Kidney epithelial cell (primary cell): ENCODE data around the gene POU2F1. TPM values are rescaled to one million over a fixed set of nuclear protein-coding genes. Genes with fewer than 3 reads are reported as not detected.
A peak's percentile ranks its signal among the peaks of the same experiment; 100 is the strongest.

Source experiments
- DNase-seq: peaks from one replicate; pipeline ENCODE4 v3.0.0-alpha.2; 2010; ENCODE audit warnings: low read depth
- H3K27me3 ChIP-seq: 2 replicates; pipeline ENCODE4 v1.6.0; 2011; ENCODE audit warnings: low read length; ENCODE audit not compliant: control insufficient read depth, insufficient read depth
- H3K36me3 ChIP-seq: 2 replicates; pipeline ENCODE4 v1.5.1; 2011; ENCODE audit warnings: low read length; ENCODE audit not compliant: control insufficient read depth, insufficient read depth
- H3K4me3 ChIP-seq: 2 replicates; pipeline ENCODE4 v1.5.1; 2011; ENCODE audit warnings: low read depth, mild to moderate bottlenecking, control low read depth, low read length
- total RNA-seq: library from RNA; depleted of rRNA; stranded (reverse); fragments of >200 nt; gene quantifications from 2 replicates; pipeline ENCODE4 v1.2.3, GENCODE V29; 2015
- TF ChIP-seq, protein P1 (sequence below): IDR thresholded peaks from 2 replicates; pipeline ENCODE4 v1.5.1; 2011; ENCODE audit warnings: mild to moderate bottlenecking, moderate library complexity, low read length, control low read depth, inconsistent platforms; ENCODE audit not compliant: insufficient read depth, poor library complexity, severe bottlenecking

The POU2F1 gene
- total RNA-seq, 1 donor from 2014 or later, result 8.4 TPM

DNA sequence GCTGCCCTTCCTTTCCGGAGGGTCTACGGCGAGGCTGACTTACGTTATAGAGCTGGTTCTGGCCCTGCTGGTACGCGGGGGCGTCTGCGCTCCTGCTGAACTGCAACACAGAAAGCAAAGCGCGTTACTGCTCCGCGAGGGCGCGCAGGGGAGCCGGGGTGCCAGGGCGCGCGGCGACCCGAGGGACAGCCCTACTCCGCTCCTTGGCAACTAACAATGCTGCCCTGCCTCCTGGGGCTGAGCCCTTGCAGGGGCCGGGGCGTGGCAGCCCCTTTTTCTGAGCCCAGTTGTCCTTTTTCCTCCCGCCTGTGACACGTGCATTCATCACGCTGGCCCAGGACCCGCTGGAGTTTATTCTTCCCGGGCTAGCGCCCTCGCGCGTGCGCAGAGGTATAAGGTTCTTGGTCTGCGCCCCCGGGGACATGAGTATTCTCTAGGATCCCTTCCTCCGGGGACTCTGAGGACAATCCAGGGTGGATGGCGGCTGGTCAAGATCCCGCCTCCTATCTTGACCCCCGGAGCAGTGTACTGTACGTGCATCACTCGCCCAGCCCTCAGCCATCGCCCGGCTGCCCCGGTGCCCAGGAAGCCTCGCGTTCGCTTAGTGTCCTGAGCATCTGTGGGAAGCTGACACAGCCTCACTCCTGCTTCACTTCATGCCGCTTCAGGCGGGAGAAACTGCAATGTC is 218.8 kb downstream of the POU2F1 start:
- DNase-seq, result no peak
- TF ChIP-seq, protein P1, sequence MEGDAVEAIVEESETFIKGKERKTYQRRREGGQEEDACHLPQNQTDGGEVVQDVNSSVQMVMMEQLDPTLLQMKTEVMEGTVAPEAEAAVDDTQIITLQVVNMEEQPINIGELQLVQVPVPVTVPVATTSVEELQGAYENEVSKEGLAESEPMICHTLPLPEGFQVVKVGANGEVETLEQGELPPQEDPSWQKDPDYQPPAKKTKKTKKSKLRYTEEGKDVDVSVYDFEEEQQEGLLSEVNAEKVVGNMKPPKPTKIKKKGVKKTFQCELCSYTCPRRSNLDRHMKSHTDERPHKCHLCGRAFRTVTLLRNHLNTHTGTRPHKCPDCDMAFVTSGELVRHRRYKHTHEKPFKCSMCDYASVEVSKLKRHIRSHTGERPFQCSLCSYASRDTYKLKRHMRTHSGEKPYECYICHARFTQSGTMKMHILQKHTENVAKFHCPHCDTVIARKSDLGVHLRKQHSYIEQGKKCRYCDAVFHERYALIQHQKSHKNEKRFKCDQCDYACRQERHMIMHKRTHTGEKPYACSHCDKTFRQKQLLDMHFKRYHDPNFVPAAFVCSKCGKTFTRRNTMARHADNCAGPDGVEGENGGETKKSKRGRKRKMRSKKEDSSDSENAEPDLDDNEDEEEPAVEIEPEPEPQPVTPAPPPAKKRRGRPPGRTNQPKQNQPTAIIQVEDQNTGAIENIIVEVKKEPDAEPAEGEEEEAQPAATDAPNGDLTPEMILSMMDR, result peak; percentile 19
- H3K36me3 ChIP-seq, result no peaks in the 10 kb centered on the region
- peak overlapping the region; percentile 5 for H3K4me3 ChIP-seq
- peaks cover 13% of the 10 kb centered on the region for H3K27me3 ChIP-seq

DNA sequence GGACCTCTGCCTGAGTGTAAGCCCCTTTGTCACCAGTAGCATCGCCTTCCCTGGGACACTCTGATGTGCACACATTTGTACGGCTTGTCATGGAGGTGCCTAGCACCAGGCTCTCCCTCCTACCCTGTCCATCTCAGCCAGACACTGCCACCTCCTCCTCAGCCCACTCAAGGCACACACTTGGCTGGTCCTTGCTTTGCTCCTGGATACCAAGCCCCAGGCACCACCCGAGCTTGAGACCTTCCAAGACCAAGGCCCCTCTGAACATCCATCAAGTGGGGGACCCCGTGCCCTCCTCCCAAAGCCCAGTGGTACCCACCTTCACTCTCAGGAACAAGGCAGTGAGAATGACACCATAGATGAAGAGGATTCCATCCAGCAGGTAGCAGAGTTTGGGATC is 219.7 kb downstream of the POU2F1 start:
- Histone ChIP-seq H3K4me3 (no peak overlapping the region), H3K36me3 (no peaks in the 10 kb centered on the region), H3K27me3 (peaks cover 13% of the 10 kb centered on the region)
- DNase-seq, result no peak
- TF ChIP-seq, protein P1, result no peak

DNA sequence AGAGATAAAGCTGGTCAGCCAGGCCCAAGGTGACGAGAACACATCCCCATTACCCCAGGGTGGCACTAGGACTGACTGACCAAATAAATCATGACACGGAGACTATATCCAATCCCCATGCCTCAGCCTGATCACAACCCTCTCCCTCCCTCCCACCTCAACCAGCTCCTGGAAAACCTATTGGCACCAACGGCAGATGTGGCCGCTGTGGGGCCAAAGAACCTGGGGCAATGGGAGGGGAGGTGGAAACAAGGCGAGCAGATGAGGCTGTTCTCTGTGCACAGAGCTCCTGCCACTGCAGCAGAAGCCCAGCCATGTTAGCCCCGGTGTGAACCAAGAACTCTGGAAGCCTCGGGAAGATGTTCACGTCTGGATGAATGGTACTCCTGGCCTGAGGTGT is 220.1 kb downstream of the POU2F1 start:
- Histone ChIP-seq H3K27me3 (peaks cover 13% of the 10 kb centered on the region), H3K4me3 (no peak overlapping the region), H3K36me3 (no peaks in the 10 kb centered on the region)
- TF ChIP-seq, protein P1, result no peak
- DNase-seq, result no peak

DNA sequence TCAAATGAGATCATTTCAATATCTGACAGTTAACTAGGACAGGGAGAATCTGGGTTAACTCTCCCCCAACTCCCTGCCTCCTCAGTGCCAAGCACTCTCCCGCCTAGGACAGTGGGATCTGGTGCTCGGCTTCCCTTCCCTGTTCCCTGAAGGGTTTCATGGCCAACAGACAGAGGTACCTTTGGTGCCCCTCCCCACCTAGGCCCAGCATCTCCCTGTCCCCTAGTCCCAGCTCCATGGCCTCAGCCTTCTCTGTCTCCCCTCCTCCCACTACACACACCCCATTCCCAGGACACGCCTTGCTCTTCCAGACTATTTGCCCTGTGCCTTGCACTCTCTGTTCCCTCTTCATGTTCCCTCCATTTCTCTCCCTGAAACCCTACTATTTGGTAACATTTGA is 220.5 kb downstream of the POU2F1 start:
- Histone ChIP-seq H3K4me3 (no peak overlapping the region), H3K27me3 (peaks cover 13% of the 10 kb centered on the region), H3K36me3 (no peaks in the 10 kb centered on the region)
- DNase-seq, result no peak
- TF ChIP-seq, protein P1, result no peak

DNA sequence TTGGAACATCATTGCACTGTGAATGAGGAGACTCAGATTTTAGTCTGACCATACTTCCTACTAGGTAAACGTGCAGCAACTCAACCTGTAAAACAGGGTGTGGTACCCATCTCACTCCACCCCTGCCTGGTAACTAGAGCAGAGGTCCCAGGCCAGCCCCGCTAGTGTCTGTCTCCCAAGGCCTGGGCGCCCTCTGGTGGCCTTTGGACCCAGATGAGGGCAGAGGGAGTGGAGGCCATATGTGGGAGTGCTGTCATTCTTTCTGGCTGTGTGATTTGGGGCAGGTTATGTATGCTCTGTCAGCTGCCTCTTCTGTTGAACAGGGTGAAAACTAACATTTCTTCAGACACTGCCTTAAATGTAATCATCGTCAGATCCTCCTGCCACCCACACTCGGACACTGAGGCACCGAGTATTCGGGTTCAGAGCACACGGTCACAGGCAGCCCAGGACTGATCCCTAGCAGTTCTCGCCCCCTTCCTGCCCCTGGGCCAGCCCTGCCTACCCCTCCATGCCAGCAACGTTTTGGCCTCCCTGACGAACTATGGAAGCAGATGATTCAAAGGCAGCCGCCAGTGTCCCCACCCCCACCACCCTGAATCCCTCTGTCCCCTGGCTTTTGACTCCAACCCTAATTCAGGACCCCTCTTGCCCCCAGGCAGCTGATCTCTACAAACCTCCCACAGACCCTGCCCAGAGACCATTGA is 221.6 kb downstream of the POU2F1 start:
- peak; percentile 18 for DNase-seq
- Histone ChIP-seq H3K4me3 (no peak overlapping the region), H3K36me3 (no peaks in the 10 kb centered on the region)

More for the DNA sequence above, 221.6 kb downstream of the POU2F1 start:
- peaks cover 13% of the 10 kb centered on the region for H3K27me3 ChIP-seq
- TF ChIP-seq, protein P1, result peak; percentile 89
